ENCODE results near the gene B2M.
"Not testable (repeated sequence)": the region's sequence is repeated elsewhere in the genome, so short reads cannot be mapped to it uniquely, and the experiment has no call there.

B2M gene

GRCh38 chr15:44736181-44736765 is 25.0 kb downstream of the B2M start, which contains the start of gene TRIM69:
Gene TRIM69, plus strand, starts transcription at chr15:44736528. Its CDS starts 177 bp downstream, at chr15:44736705.
- in situ Hi-C loops (cut with HindIII; ENCODE audit: low pct_unique_long_range_greater_than_20kb, low sequenced_read_pairs), result no loop called here
- DNase-seq (ENCODE audit: low read depth in 1 of 2, low spot score in 1 of 2), result no peak
- no peak for TF ChIP-seq JUND (IDR thresholded peaks at IDR 0.05; ENCODE audit: low read depth)

DNA sequence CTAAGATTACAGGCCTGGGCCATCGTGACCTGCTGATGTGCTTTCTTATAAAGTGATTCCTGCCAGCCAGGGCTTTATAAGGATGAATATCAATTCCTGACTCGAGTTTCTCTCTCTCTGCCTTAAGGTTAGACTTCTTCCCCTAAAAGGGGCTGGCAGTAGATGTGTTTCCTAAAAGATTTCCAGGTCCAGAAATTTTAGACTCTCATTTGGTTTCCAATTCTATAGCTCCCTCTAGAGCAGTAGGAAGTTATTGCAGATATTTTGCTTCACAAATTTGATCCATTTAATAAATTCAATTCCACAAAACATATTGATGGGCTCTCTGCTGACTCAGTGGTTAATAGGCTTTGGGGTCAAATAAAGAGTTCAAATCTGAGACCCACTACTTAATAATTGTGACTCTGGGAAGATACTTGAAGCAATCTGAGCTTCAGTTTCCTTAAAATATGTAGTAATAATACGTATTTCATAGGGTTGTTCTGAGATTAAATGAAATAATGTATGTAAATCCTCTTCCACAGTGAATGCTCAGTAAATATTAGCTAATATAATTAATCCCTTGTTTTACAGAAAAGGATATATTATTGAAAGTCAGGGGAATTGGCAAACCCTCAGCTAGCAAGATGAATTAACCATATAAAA is 27.1 kb downstream of the B2M start:
- no peak for TF ChIP-seq JUND (IDR thresholded peaks at IDR 0.05; ENCODE audit: low read depth)
- DNase-seq (ENCODE audit: low read depth in 1 of 2, low spot score in 1 of 2), result peak; percentile 41 to 76
- in situ Hi-C loops (cut with HindIII; ENCODE audit: low pct_unique_long_range_greater_than_20kb, low sequenced_read_pairs), result no loop called here

GRCh38 chr15:44739222-44739847 is 28.0 kb downstream of the B2M start:
- DNase-seq (ENCODE audit: low read depth in 1 of 2, low spot score in 1 of 2); in situ Hi-C loops (cut with HindIII; ENCODE audit: low pct_unique_long_range_greater_than_20kb, low sequenced_read_pairs): not testable (repeated sequence)

- in situ Hi-C loops (cut with HindIII; ENCODE audit: low pct_unique_long_range_greater_than_20kb, low sequenced_read_pairs); DNase-seq (ENCODE audit: low read depth in 1 of 2, low spot score in 1 of 2): not testable (repeated sequence)
Measured at GRCh38 chr15:44743454-44743853, 32.1 kb downstream of the B2M start.

GRCh38 chr15:44753345-44753744 is 42.0 kb downstream of the B2M start:
- no peak for TF ChIP-seq JUND (IDR thresholded peaks at IDR 0.05; ENCODE audit: low read depth)
- no peak for DNase-seq (ENCODE audit: low read depth in 1 of 2, low spot score in 1 of 2)

DNA sequence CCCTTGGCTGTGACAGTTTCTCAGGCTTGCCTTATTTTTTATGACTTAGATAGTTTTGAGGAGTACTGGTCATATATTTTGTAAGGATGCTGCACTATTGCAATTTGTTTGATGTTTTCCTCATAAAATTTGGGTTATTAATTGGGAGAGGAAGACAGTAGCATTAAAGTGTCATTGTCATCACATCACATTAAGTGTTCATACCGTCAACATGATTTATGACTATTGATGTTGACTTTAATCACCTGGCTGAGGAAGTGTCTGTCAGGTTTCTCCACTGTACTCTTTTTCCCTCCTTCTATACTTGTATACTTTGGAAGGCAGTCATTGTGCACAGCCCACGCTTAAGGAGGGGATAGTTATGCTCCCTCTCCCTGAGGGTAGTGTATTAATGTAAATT is 51.9 kb downstream of the B2M start:
- TF ChIP-seq JUND (IDR thresholded peaks at IDR 0.05; ENCODE audit: low read depth), result no peak
- in situ Hi-C loops (cut with HindIII; ENCODE audit: low pct_unique_long_range_greater_than_20kb, low sequenced_read_pairs), result no loop called here
- no peak for DNase-seq (ENCODE audit: low read depth in 1 of 2, low spot score in 1 of 2)

More at GRCh38 chr15:44753345-44753744, 42.0 kb downstream of the B2M start:
- in situ Hi-C loops (cut with HindIII; ENCODE audit: low pct_unique_long_range_greater_than_20kb, low sequenced_read_pairs), result no loop called here

DNA sequence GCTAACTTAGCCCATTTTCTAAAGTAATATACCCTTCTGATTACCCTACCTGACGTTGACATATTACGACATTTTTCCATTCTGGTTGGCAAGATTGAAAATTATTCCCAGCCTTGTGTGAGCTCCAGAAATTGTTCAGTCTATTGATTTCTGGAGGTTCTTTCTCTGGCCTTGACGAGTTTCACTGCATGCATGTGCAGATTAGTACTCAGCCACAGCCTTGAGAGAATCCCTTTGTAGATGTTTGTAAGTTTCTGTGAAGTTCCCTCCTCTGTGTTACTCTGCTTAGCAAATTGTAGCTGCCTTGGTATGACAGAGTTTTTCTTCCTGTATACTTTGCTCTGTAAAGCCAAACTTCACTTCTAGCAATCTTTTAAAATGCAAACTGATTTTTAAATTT is 52.5 kb downstream of the B2M start:
- in situ Hi-C loops (cut with HindIII; ENCODE audit: low pct_unique_long_range_greater_than_20kb, low sequenced_read_pairs), result no loop called here
- no peak for DNase-seq (ENCODE audit: low read depth in 1 of 2, low spot score in 1 of 2)
- TF ChIP-seq JUND (IDR thresholded peaks at IDR 0.05; ENCODE audit: low read depth), result no peak

DNA sequence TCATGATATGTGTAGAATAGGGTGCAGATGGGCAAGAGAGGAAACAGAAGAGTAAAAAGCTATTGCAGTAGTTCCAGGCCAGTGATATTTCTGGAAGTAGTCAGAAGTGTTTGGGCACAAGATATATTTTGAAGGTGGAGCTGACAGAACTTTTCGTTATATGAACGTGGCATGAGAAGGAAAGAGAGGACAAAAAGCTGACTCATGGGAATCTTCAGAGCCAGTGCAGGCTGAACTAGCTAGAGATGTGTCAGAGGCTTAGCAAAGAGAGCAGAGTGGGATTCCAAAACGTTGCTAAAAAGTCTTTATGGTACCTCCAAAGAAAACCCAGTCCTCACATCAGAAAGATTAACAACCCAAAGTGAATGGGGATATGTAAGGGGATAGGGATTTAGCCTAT is 53.7 kb downstream of the B2M start:
- no peak for TF ChIP-seq JUND (IDR thresholded peaks at IDR 0.05; ENCODE audit: low read depth)
- in situ Hi-C loops (cut with HindIII; ENCODE audit: low pct_unique_long_range_greater_than_20kb, low sequenced_read_pairs), result no loop called here
- DNase-seq (ENCODE audit: low read depth in 1 of 2, low spot score in 1 of 2), result no peak
